ENCODE results near the gene ABTB2.
"Not testable (repeated sequence)": the region's sequence is repeated elsewhere in the genome, so short reads cannot be mapped to it uniquely, and the experiment has no call there.

ABTB2 gene

DNA sequence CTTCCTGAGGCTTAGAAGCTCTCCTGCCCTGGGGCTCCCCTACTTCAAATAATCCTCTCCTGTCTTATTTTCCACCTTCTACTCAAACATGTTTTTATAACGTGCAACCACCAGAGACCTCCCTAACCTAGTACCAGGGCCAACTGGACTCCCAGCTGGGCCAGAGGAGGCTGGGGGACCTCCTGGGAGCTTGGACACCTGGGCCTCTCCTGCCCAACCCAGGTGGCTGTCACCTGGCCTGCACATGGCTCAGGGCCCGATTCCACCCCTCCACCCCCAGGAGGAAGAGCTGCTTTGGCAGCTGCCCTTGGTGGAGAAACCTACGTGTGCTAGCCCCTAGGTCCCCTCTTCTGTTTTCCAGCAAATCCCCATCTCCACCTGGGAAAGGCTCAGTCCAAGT is 105.2 kb downstream of the ABTB2 start (continued):
- no peak for TF ChIP-seq ZNF70 (CRISPR knock-in tag; IDR thresholded peaks at IDR 0.05)

- TF ChIP-seq, protein P1, sequence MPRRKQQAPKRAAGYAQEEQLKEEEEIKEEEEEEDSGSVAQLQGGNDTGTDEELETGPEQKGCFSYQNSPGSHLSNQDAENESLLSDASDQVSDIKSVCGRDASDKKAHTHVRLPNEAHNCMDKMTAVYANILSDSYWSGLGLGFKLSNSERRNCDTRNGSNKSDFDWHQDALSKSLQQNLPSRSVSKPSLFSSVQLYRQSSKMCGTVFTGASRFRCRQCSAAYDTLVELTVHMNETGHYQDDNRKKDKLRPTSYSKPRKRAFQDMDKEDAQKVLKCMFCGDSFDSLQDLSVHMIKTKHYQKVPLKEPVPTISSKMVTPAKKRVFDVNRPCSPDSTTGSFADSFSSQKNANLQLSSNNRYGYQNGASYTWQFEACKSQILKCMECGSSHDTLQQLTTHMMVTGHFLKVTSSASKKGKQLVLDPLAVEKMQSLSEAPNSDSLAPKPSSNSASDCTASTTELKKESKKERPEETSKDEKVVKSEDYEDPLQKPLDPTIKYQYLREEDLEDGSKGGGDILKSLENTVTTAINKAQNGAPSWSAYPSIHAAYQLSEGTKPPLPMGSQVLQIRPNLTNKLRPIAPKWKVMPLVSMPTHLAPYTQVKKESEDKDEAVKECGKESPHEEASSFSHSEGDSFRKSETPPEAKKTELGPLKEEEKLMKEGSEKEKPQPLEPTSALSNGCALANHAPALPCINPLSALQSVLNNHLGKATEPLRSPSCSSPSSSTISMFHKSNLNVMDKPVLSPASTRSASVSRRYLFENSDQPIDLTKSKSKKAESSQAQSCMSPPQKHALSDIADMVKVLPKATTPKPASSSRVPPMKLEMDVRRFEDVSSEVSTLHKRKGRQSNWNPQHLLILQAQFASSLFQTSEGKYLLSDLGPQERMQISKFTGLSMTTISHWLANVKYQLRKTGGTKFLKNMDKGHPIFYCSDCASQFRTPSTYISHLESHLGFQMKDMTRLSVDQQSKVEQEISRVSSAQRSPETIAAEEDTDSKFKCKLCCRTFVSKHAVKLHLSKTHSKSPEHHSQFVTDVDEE (CRISPR knock-in tag; IDR thresholded peaks at IDR 0.05), result no peak
- no peak for TF ChIP-seq PPARA (CRISPR knock-in tag; IDR thresholded peaks at IDR 0.05; ENCODE audit: borderline replicate concordance)
- TF ChIP-seq ZNF565 (CRISPR knock-in tag; conservative IDR thresholded peaks at IDR 0.05; ENCODE audit: low read depth), result no peak
- TF ChIP-seq, protein P2, sequence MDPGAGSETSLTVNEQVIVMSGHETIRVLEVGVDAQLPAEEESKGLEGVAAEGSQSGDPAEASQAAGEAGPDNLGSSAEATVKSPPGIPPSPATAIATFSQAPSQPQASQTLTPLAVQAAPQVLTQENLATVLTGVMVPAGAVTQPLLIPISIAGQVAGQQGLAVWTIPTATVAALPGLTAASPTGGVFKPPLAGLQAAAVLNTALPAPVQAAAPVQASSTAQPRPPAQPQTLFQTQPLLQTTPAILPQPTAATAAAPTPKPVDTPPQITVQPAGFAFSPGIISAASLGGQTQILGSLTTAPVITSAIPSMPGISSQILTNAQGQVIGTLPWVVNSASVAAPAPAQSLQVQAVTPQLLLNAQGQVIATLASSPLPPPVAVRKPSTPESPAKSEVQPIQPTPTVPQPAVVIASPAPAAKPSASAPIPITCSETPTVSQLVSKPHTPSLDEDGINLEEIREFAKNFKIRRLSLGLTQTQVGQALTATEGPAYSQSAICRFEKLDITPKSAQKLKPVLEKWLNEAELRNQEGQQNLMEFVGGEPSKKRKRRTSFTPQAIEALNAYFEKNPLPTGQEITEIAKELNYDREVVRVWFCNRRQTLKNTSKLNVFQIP (CRISPR knock-in tag; IDR thresholded peaks at IDR 0.05; ENCODE audit: borderline replicate concordance, low read depth), result no peak
- no peak for TF ChIP-seq ZC3H10 (CRISPR knock-in tag; IDR thresholded peaks at IDR 0.05)
- TF ChIP-seq ISL1 (CRISPR knock-in tag; IDR thresholded peaks at IDR 0.05), result no peak
- ATAC-seq, result peak; percentile 5; the same call in 2 of the 3 replicates
These were observed 105.8 kb downstream of the ABTB2 start for GRCh38 chr11:34252015-34252414.

- TF ChIP-seq ZNF565 (CRISPR knock-in tag; conservative IDR thresholded peaks at IDR 0.05; ENCODE audit: low read depth) (no peak), ZFP3 (CRISPR knock-in tag; IDR thresholded peaks at IDR 0.05) (no peak), BACH2 (CRISPR knock-in tag; IDR thresholded peaks at IDR 0.05; ENCODE audit: borderline replicate concordance) (no peak), ARNTL (CRISPR knock-in tag; IDR thresholded peaks at IDR 0.05; ENCODE audit: borderline replicate concordance, low read depth) (no peak), CSDC2 (CRISPR knock-in tag; IDR thresholded peaks at IDR 0.05) (no peak)
- TF ChIP-seq, protein P3, sequence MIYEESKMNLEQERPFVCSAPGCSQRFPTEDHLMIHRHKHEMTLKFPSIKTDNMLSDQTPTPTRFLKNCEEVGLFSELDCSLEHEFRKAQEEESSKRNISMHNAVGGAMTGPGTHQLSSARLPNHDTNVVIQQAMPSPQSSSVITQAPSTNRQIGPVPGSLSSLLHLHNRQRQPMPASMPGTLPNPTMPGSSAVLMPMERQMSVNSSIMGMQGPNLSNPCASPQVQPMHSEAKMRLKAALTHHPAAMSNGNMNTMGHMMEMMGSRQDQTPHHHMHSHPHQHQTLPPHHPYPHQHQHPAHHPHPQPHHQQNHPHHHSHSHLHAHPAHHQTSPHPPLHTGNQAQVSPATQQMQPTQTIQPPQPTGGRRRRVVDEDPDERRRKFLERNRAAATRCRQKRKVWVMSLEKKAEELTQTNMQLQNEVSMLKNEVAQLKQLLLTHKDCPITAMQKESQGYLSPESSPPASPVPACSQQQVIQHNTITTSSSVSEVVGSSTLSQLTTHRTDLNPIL (CRISPR knock-in tag; IDR thresholded peaks at IDR 0.05; ENCODE audit: low read depth), result no peak
- ATAC-seq, result peak; percentile 71
These were observed 106.2 kb downstream of the ABTB2 start for GRCh38 chr11:34251589-34251980.

DNA sequence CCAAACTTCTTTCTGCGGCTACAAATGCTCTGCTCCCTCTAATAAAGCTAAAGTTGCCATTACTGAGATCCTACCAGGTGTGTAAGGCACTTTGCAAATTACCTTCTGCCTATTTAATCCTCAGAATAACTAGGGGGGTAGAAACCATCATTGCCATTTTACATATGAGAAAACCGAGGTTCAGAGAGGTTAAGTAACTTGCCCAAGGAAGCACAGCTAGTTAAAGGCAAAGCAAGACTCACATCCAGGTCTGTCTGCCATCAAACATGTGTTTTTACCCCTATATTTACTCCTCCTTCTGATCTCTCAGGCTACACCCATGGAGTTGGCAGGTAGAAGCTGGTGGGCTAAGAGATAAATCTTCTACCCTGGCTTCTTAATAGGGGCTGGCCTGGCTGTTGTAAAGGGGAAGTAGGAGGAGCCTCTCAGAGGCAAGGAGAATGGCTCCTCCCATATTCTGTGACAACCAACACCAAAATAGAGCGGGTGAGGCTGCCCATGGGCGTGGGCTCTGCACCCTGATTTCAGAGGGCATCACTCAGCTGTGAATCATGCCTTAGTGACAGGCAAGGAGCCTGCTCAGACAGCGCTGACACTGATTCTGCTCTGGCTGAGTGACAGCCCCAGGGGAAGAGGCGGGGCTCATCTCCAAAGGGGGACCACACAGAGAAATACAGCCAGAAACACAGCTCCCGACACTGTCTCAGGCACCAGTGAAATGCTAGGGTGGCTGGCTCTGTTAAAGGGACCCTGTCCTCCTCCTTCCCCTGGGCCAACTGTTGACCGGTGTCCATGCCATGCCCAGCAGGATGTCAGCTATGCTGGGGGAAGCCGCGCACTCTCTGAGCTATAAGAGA is 106.8 kb downstream of the ABTB2 start:
- peak; percentile 83 for ATAC-seq
- TF ChIP-seq GLIS3 (CRISPR knock-in tag; IDR thresholded peaks at IDR 0.05) (no peak), ZC3H10 (CRISPR knock-in tag; IDR thresholded peaks at IDR 0.05) (no peak), ZFP30 (CRISPR knock-in tag; IDR thresholded peaks at IDR 0.05) (no peak), ZNF8 (CRISPR knock-in tag; IDR thresholded peaks at IDR 0.05) (no peak), SNAI2 (CRISPR knock-in tag; IDR thresholded peaks at IDR 0.05) (no peak)

GRCh38 chr11:34250211-34250610 is 107.6 kb downstream of the ABTB2 start:
- TF ChIP-seq ZNF565 (CRISPR knock-in tag; conservative IDR thresholded peaks at IDR 0.05; ENCODE audit: low read depth), result no peak
- TF ChIP-seq ZC3H10 (CRISPR knock-in tag; IDR thresholded peaks at IDR 0.05), result no peak
- TF ChIP-seq RARB (CRISPR knock-in tag; IDR thresholded peaks at IDR 0.05), result no peak
- TF ChIP-seq ESRRG (CRISPR knock-in tag; IDR thresholded peaks at IDR 0.05), result no peak
- no peak for ATAC-seq

DNA sequence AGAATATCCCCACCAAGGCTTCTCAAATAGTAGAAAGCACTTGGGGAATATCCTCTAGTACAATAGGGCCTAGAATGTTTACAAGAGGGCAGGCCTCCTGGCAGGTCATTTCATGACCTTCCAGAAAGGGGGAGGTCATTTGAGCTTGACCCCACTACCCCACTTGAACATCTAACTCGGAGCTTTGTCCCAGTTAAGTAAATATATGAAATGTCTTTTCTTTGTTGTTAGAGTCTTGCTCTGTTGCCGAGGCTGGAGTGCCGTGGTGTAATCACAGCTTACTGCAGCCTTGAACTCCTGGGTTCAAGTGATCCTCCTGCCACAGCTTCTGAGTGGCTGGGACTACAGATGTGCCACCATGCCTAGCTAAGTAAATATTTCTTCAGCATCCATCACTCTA is 108.4 kb downstream of the ABTB2 start:
- no peak for ATAC-seq
- TF ChIP-seq TOX (CRISPR knock-in tag; IDR thresholded peaks at IDR 0.05; ENCODE audit: borderline replicate concordance), result no peak
- TF ChIP-seq ARNTL (CRISPR knock-in tag; IDR thresholded peaks at IDR 0.05; ENCODE audit: borderline replicate concordance, low read depth), result no peak
- TF ChIP-seq BACH2 (CRISPR knock-in tag; IDR thresholded peaks at IDR 0.05; ENCODE audit: borderline replicate concordance), result no peak
- TF ChIP-seq, protein P4, sequence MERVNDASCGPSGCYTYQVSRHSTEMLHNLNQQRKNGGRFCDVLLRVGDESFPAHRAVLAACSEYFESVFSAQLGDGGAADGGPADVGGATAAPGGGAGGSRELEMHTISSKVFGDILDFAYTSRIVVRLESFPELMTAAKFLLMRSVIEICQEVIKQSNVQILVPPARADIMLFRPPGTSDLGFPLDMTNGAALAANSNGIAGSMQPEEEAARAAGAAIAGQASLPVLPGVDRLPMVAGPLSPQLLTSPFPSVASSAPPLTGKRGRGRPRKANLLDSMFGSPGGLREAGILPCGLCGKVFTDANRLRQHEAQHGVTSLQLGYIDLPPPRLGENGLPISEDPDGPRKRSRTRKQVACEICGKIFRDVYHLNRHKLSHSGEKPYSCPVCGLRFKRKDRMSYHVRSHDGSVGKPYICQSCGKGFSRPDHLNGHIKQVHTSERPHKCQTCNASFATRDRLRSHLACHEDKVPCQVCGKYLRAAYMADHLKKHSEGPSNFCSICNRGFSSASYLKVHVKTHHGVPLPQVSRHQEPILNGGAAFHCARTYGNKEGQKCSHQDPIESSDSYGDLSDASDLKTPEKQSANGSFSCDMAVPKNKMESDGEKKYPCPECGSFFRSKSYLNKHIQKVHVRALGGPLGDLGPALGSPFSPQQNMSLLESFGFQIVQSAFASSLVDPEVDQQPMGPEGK (CRISPR knock-in tag; IDR thresholded peaks at IDR 0.05; ENCODE audit: borderline replicate concordance), result no peak
- TF ChIP-seq ZC3H10 (CRISPR knock-in tag; IDR thresholded peaks at IDR 0.05), result no peak
- TF ChIP-seq, protein P3 (CRISPR knock-in tag; IDR thresholded peaks at IDR 0.05; ENCODE audit: low read depth), result no peak
- no peak for TF ChIP-seq SNAI2 (CRISPR knock-in tag; IDR thresholded peaks at IDR 0.05)
- no peak for TF ChIP-seq ZNF8 (CRISPR knock-in tag; IDR thresholded peaks at IDR 0.05)

DNA sequence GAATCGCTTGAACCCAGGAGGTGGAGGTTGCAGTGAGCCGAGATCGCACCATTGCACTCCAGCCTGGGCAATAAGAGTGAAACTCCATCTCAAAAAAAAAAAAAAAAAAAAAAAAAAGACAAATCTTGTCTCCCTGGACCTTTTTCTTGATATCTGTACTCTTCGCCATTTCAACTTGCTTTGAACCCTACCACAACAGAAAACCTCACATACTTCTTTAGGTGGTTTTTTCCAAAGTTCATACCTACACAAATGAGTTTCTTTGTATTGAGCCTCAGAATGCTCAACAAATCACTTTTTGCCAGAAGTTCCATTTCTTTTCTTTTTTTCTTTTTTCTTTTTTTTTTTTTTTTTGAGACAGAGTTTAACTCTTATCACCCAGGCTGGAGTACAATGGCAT is 111.3 kb downstream of the ABTB2 start:
- not testable (repeated sequence) for ATAC-seq

All from SK-N-SH treated with all-trans-retinoic acid at 6 μM for 48 hours (cell line).